CD14-positive monocyte (primary cell): ENCODE data around the gene CDH13. TPM values are rescaled to one million over a fixed set of nuclear protein-coding genes. Genes with fewer than 3 reads are reported as not detected.

Source experiments
- DNase-seq, 3 donors: peaks; one replicate each; pipeline ENCODE4 v3.0.0-alpha.2; 2011 to 2022
- H2AFZ ChIP-seq: 2 replicates; pipeline ENCODE4 v1.6.0; 2012; ENCODE audit warnings: mild to moderate bottlenecking, low read depth, low read length, inconsistent platforms; ENCODE audit not compliant: insufficient read depth, poor library complexity, severe bottlenecking
- H3K27ac ChIP-seq, 2 donors: 1 replicate in 1 of 2; 2 replicates in 1 of 2; pipeline ENCODE4 v1.5.1; 2012 to 2013; ENCODE audit warnings: low read length in 2 of 2, control low read depth in 1 of 2, inconsistent platforms in 1 of 2, low read depth in 1 of 2, mild to moderate bottlenecking in 1 of 2
- H3K27me3 ChIP-seq, 2 donors: one replicate each; pipeline versions ENCODE4 v1.6.0 to v1.6.1; 2011 to 2013; ENCODE audit warnings: low read length in 2 of 2; ENCODE audit not compliant: control insufficient read depth in 2 of 2, insufficient read depth in 2 of 2
- H3K36me3 ChIP-seq, 2 donors: replicated peaks in 1 of 2; 1 replicate in 1 of 2; 2 replicates in 1 of 2; pipeline versions ENCODE4 v1.5.1 to v1.6.1; 2012 to 2013; ENCODE audit warnings: low read length in 2 of 2, control low read depth in 1 of 2, inconsistent platforms in 1 of 2, mild to moderate bottlenecking in 1 of 2; ENCODE audit not compliant: insufficient read depth in 2 of 2, control insufficient read depth in 1 of 2
- H3K4me1 ChIP-seq, 2 donors: 1 replicate in 1 of 2; 2 replicates in 1 of 2; pipeline versions ENCODE4 v1.5.1 to v1.6.1; 2012 to 2013; ENCODE audit warnings: low read length in 2 of 2, control low read depth in 1 of 2, inconsistent platforms in 1 of 2, mild to moderate bottlenecking in 1 of 2, moderate library complexity in 1 of 2; ENCODE audit not compliant: insufficient read depth in 2 of 2, control insufficient read depth in 1 of 2
- H3K4me2 ChIP-seq: replicated peaks from 2 replicates; pipeline ENCODE3; 2012; ENCODE audit warnings: low read length, moderate library complexity, mild to moderate bottlenecking; ENCODE audit not compliant: poor library complexity, severe bottlenecking; ENCODE audit errors: extremely low read depth
- H3K4me3 ChIP-seq, 3 experiments: fragments of 200-600 bp in 1 of 3; sonication (generic) in 1 of 3; replicated peaks in 1 of 3; 1 replicate in 2 of 3; 2 replicates in 1 of 3; pipeline ENCODE4 v1.5.1; 2011 to 2013; ENCODE audit warnings: low read length in 3 of 3, mild to moderate bottlenecking in 3 of 3, control low read depth in 2 of 3, low read depth in 2 of 3, inconsistent platforms in 1 of 3, moderate library complexity in 1 of 3
- H3K79me2 ChIP-seq: 2 replicates; pipeline ENCODE4 v1.6.0; 2012; ENCODE audit warnings: mild to moderate bottlenecking, control low read depth, inconsistent platforms, low read length, moderate library complexity; ENCODE audit not compliant: insufficient read depth
- H3K9ac ChIP-seq: 2 replicates; pipeline ENCODE4 v1.6.0; 2017; ENCODE audit warnings: low read length, mild to moderate bottlenecking; ENCODE audit not compliant: insufficient read depth, poor library complexity, severe bottlenecking
- H3K9me3 ChIP-seq, 2 donors: replicated peaks in 1 of 2; 1 replicate in 1 of 2; 2 replicates in 1 of 2; pipeline versions ENCODE4 v1.5.1 to v1.6.1; 2012 to 2013; ENCODE audit warnings: low read length in 2 of 2, control low read depth in 1 of 2; ENCODE audit not compliant: control insufficient read depth in 1 of 2, insufficient read depth in 1 of 2
- H4K20me1 ChIP-seq: 2 replicates; pipeline ENCODE4 v1.6.0; 2012; ENCODE audit warnings: mild to moderate bottlenecking, low read length, control low read depth, moderate library complexity; ENCODE audit not compliant: insufficient read depth
- H3K27ac Mint-ChIP-seq, 7 donors: one replicate each; pipeline ENCODE4 v1.8.0; 2020; ENCODE audit warnings: mild to moderate bottlenecking in 7 of 7, mixed read lengths in 7 of 7, moderate library complexity in 6 of 7, inconsistent platforms in 2 of 7
- H3K27me3 Mint-ChIP-seq, 3 donors: one replicate each; pipeline ENCODE4 v1.8.0; 2021 to 2022; ENCODE audit warnings: low read depth in 3 of 3, mild to moderate bottlenecking in 3 of 3, mixed read lengths in 3 of 3, moderate library complexity in 3 of 3, inconsistent platforms in 1 of 3
- H3K36me3 Mint-ChIP-seq, 2 donors: one replicate each; pipeline ENCODE4 v1.8.0; 2020; ENCODE audit warnings: mixed read lengths in 2 of 2, inconsistent platforms in 1 of 2, mild to moderate bottlenecking in 1 of 2
- H3K4me1 Mint-ChIP-seq: one replicate; pipeline ENCODE4 v1.8.0; 2020; ENCODE audit warnings: mild to moderate bottlenecking, mixed read lengths
- H3K4me3 Mint-ChIP-seq, 2 donors: one replicate each; pipeline ENCODE4 v1.8.0; 2020; ENCODE audit warnings: mild to moderate bottlenecking in 2 of 2, mixed read lengths in 2 of 2, moderate library complexity in 1 of 2
- H3K9me3 Mint-ChIP-seq, 7 donors: one replicate each; pipeline ENCODE4 v1.8.0; 2020 to 2022; ENCODE audit warnings: mixed read lengths in 7 of 7, mild to moderate bottlenecking in 6 of 7, moderate library complexity in 6 of 7, inconsistent platforms in 2 of 7
- WGBS: methylation state at CpG from one replicate; pipeline ENCODE4 v1.1.5; 2013; ENCODE audit warnings: missing lambda C conversion rate; ENCODE audit not compliant: insufficient coverage; 5-methylcytosine and 5-hydroxymethylcytosine counted together
- intact Hi-C, 2 donors: fragments of 100-400 bp; cut with micrococcal nuclease; formaldehyde crosslinking; loops; one replicate each; pipeline versions ENCODE4 v1.15.0 to v1.15.1; 2023
- polyA plus RNA-seq, 3 donors: library from polyadenylated mRNA; depleted of rRNA in 1 of 3; unstranded in 2 of 3; stranded (reverse) in 1 of 3; fragments of 300-500 nt in 2 of 3; fragments of >200 nt in 1 of 3; fragmentation: Illumina TruSeq in 2 of 3; gene quantifications; 1 replicate in 2 of 3; 2 replicates in 1 of 3; pipeline ENCODE4 v1.2.3, GENCODE V29; 2012 to 2021
- TF ChIP-seq, protein P1 (sequence below): fragments of 200-600 bp; IDR thresholded peaks from one replicate; pipeline ENCODE4 v1.8.0; 2022; ENCODE audit warnings: antibody characterized with exemption, mild to moderate bottlenecking

Gene CDH13
- polyA plus RNA-seq, 3 donors: 0.13 to 0.19 TPM; not detected in 1

DNA sequence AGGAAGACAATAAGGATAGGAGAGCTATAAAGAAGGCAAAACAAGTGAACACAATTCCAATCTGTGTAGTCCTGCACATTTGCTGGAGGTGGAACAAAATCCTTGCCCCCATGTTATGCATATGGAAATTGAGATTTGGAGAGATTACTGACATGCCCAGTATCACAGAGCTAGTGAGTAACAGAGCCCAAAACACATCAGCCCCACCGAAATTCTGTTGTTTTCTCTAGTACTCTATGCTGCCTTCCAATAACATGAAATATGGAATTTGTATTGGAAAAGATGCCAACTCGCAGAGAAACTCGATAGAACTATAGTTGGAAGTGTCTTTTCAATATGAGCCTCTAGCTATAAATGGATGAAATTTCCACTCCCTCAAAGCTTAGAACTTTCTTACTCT lies 456.6 kb downstream of the CDH13 start:
- no peak overlapping the region for H3K4me3 Mint-ChIP-seq
- no peak for DNase-seq
- no peak overlapping the region for H3K27ac Mint-ChIP-seq
- H3K4me2 ChIP-seq: no peak overlapping the region
- H3K4me1 Mint-ChIP-seq: no peaks in the 10 kb centered on the region
- peaks cover 0 to 4% of the 10 kb centered on the region in 2 donors for H3K9me3 ChIP-seq
- H3K4me3 ChIP-seq: no peak overlapping the region
- no CpG with 5 or more reads among the region's 3 CpGs for WGBS
- H3K4me1 ChIP-seq: no peaks in the 10 kb centered on the region
- H3K36me3 Mint-ChIP-seq: no peaks in the 10 kb centered on the region
- H3K9me3 Mint-ChIP-seq: peaks cover 2 to 7% (median 5%) of the 10 kb centered on the region in 7 donors
- H3K79me2 ChIP-seq: no peaks in the 10 kb centered on the region
- H4K20me1 ChIP-seq: no peaks in the 10 kb centered on the region
- H3K27ac ChIP-seq: no peak overlapping the region
- no peaks in the 10 kb centered on the region for H3K36me3 ChIP-seq
- H3K27me3 ChIP-seq: no peaks in the 10 kb centered on the region
- TF ChIP-seq, protein P1, sequence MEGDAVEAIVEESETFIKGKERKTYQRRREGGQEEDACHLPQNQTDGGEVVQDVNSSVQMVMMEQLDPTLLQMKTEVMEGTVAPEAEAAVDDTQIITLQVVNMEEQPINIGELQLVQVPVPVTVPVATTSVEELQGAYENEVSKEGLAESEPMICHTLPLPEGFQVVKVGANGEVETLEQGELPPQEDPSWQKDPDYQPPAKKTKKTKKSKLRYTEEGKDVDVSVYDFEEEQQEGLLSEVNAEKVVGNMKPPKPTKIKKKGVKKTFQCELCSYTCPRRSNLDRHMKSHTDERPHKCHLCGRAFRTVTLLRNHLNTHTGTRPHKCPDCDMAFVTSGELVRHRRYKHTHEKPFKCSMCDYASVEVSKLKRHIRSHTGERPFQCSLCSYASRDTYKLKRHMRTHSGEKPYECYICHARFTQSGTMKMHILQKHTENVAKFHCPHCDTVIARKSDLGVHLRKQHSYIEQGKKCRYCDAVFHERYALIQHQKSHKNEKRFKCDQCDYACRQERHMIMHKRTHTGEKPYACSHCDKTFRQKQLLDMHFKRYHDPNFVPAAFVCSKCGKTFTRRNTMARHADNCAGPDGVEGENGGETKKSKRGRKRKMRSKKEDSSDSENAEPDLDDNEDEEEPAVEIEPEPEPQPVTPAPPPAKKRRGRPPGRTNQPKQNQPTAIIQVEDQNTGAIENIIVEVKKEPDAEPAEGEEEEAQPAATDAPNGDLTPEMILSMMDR: no peak
- H3K27me3 Mint-ChIP-seq: peaks cover 0 to 6% (median 5%) of the 10 kb centered on the region in 3 donors
- intact Hi-C loops: no loop called here
- no peak overlapping the region for H2AFZ ChIP-seq
- no peak overlapping the region for H3K9ac ChIP-seq

- Histone ChIP-seq H3K4me2 (no peak overlapping the region), H3K4me3 (no peak overlapping the region), H4K20me1 (no peaks in the 10 kb centered on the region), H3K9ac (no peak overlapping the region), H2AFZ (no peak overlapping the region), H3K36me3 (no peaks in the 10 kb centered on the region), H3K27ac (no peak overlapping the region), H3K79me2 (no peaks in the 10 kb centered on the region), H3K9me3 (peaks cover 0 to 4% of the 10 kb centered on the region in 2 donors), H3K4me1 (no peaks in the 10 kb centered on the region), H3K27me3 (no peaks in the 10 kb centered on the region)
- Mint-ChIP-seq H3K9me3 (peaks cover 2 to 8% (median 4%) of the 10 kb centered on the region in 7 donors), H3K27me3 (peaks cover 0 to 6% (median 5%) of the 10 kb centered on the region in 3 donors), H3K4me1 (no peaks in the 10 kb centered on the region), H3K36me3 (no peaks in the 10 kb centered on the region), H3K27ac (peak overlapping the region in 1 of 7 donors; percentile 2), H3K4me3 (no peak overlapping the region)
- TF ChIP-seq, protein P1: no peak
- no peak for DNase-seq
- intact Hi-C loops: no loop called here
- no CpG with 5 or more reads among the region's 3 CpGs for WGBS
Measured at GRCh38 chr16:83085660-83086059, 458.9 kb downstream of the CDH13 start.
